Endothelial cell of umbilical vein (primary cell): ENCODE data around the gene DRC1.

Experiments
- CTCF ChIP-seq, 2 donors: IDR thresholded peaks; 1 replicate in 1 of 2; 2 replicates in 1 of 2; pipeline ENCODE4 v1.5.1; 2011; ENCODE audit warnings: low read length in 2 of 2, mild to moderate bottlenecking in 2 of 2, moderate library complexity in 2 of 2, control low read depth in 1 of 2, inconsistent platforms in 1 of 2, low read depth in 1 of 2; ENCODE audit not compliant: insufficient read depth in 1 of 2; ENCODE audit errors: extremely low read depth in 1 of 2
- MAX ChIP-seq: IDR thresholded peaks from 2 replicates; pipeline ENCODE4 v1.6.1; 2011; ENCODE audit not compliant: insufficient read depth, insufficient read length
- MYC ChIP-seq: IDR thresholded peaks from one replicate; pipeline ENCODE4 v1.6.1; 2011; ENCODE audit warnings: mild to moderate bottlenecking, low read depth, low read length
- POLR2A ChIP-seq: IDR thresholded peaks from 2 replicates; pipeline ENCODE4 v1.6.1; 2012; ENCODE audit warnings: low read depth, mild to moderate bottlenecking, control low read depth, low read length
- POLR2AphosphoS5 ChIP-seq: IDR thresholded peaks from 2 replicates; pipeline ENCODE4 v1.6.1; 2012; ENCODE audit warnings: low read depth, mild to moderate bottlenecking, control low read depth, low read length, moderate library complexity; ENCODE audit not compliant: insufficient read depth

DNA sequence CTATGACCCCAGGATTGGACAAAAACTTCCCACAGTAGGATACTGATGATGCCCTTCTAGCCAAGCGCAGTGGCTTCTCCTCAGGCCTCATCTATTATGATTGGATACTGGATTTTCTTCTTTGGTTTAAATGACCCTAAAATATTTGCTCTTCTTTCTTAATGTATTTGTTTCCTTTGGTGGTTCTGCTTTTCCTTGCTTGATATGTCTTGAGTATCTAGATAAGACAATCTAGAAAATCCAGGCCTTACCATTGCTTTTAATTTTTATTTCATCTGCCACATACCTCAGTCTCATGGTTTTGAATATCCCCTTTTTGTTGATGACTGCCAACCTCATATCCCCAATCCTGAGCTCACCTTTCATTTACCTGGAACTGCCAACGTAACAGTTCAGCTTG is 40.6 kb downstream of the DRC1 start:
- TF ChIP-seq CTCF (IDR thresholded peaks at IDR 0.05; ENCODE audit: extremely low read depth in 1 of 2, insufficient read depth in 1 of 2, low read depth in 1 of 2, low read length in 2 of 2) (no peak), POLR2A (no peak), MYC (no peak), POLR2AphosphoS5 (no peak), MAX (no peak)
